ENCODE data around the gene VPS51.

The VPS51 gene

DNA sequence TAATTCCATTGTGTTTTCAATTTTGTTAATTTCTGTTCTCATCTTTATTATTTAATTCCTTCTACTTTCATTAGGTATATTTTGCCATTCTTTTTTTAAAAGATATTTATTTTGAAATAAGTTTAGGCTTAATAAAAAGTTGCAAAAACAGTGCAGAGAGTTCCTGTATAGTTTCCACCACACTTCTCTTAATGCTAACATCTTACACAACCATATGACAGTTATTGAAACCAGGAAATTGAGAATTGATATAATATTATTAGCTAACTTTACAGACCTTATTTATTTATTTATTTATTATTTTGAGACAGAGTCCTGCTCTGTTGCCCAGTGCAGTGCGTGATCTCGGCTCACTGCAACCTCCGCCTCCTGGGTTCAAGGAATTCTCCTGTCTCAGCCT lies 60.2 kb downstream of the VPS51 start:
- Histone ChIP-seq H3K4me1 (ENCODE audit: insufficient read depth, insufficient read length) (no peaks in the 10 kb centered on the region), H3K36me3 (ENCODE audit: insufficient read depth, insufficient read length, low read length) (no peaks in the 10 kb centered on the region)

DNA sequence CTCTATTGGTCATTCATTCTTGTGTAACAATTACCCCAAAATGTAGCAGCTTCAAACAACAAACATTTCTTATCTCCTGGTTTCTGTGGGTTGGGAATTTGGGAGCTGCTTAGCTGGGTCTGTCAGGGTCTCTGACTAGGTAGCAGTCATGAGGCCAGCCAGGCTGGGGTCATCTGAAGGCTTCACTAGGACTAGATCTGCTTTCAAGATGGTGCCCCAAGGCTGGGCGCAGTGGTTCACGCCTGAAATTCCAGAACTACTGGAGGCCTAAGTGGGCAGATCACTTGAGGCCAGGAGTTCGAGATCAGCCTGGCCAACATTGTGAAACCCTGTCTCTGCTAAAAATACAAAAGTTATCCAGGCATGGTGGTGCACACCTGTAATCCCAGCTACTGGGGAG lies 60.9 kb downstream of the VPS51 start:
- Histone ChIP-seq H3K4me1 (ENCODE audit: insufficient read depth, insufficient read length) (no peaks in the 10 kb centered on the region), H3K4me3 (ENCODE audit: insufficient read length, low read depth) (no peak overlapping the region), H3K9me3 (ENCODE audit: insufficient read depth, low read length) (no peaks in the 10 kb centered on the region), H3K27me3 (ENCODE audit: insufficient read depth, insufficient read length) (no peaks in the 10 kb centered on the region), H3K9ac (ENCODE audit: insufficient read length, low read depth) (no peak overlapping the region), H3K36me3 (ENCODE audit: insufficient read depth, insufficient read length, low read length) (no peaks in the 10 kb centered on the region)
- TF ChIP-seq ZNF274 (IDR thresholded peaks at IDR 0.05; ENCODE audit: low read depth, low read length) (no peak), YY1 (IDR thresholded peaks at IDR 0.05; ENCODE audit: insufficient read depth, insufficient read length) (no peak), SUZ12 (IDR thresholded peaks at IDR 0.05; ENCODE audit: extremely low read depth, insufficient read depth, insufficient read length) (no peak)
- DNase-seq (ENCODE audit: low read depth, low spot score) = no peak

More for the DNA sequence above, 60.2 kb downstream of the VPS51 start:
- no peak overlapping the region for H3K9ac ChIP-seq (ENCODE audit: insufficient read length, low read depth)
- DNase-seq (ENCODE audit: low read depth, low spot score) = no peak
- no peak overlapping the region for H3K4me3 ChIP-seq (ENCODE audit: insufficient read length, low read depth)
- no peaks in the 10 kb centered on the region for H3K9me3 ChIP-seq (ENCODE audit: insufficient read depth, low read length)
- H3K27me3 ChIP-seq (ENCODE audit: insufficient read depth, insufficient read length) = no peaks in the 10 kb centered on the region
- TF ChIP-seq YY1 (IDR thresholded peaks at IDR 0.05; ENCODE audit: insufficient read depth, insufficient read length) (no peak), ZNF274 (IDR thresholded peaks at IDR 0.05; ENCODE audit: low read depth, low read length) (no peak), SUZ12 (IDR thresholded peaks at IDR 0.05; ENCODE audit: extremely low read depth, insufficient read depth, insufficient read length) (no peak)

GRCh38 chr11:65157336-65157735 lies 61.3 kb downstream of the VPS51 start:
- H3K4me3 ChIP-seq (ENCODE audit: insufficient read length, low read depth) = no peak overlapping the region
- H3K36me3 ChIP-seq (ENCODE audit: insufficient read depth, insufficient read length, low read length) = no peaks in the 10 kb centered on the region
- no peaks in the 10 kb centered on the region for H3K9me3 ChIP-seq (ENCODE audit: insufficient read depth, low read length)
- TF ChIP-seq SUZ12 (IDR thresholded peaks at IDR 0.05; ENCODE audit: extremely low read depth, insufficient read depth, insufficient read length) (no peak), YY1 (IDR thresholded peaks at IDR 0.05; ENCODE audit: insufficient read depth, insufficient read length) (no peak), ZNF274 (IDR thresholded peaks at IDR 0.05; ENCODE audit: low read depth, low read length) (no peak)
- no peaks in the 10 kb centered on the region for H3K27me3 ChIP-seq (ENCODE audit: insufficient read depth, insufficient read length)
- H3K9ac ChIP-seq (ENCODE audit: insufficient read length, low read depth) = no peak overlapping the region
- no peak for DNase-seq (ENCODE audit: low read depth, low spot score)
- H3K4me1 ChIP-seq (ENCODE audit: insufficient read depth, insufficient read length) = no peaks in the 10 kb centered on the region

DNA sequence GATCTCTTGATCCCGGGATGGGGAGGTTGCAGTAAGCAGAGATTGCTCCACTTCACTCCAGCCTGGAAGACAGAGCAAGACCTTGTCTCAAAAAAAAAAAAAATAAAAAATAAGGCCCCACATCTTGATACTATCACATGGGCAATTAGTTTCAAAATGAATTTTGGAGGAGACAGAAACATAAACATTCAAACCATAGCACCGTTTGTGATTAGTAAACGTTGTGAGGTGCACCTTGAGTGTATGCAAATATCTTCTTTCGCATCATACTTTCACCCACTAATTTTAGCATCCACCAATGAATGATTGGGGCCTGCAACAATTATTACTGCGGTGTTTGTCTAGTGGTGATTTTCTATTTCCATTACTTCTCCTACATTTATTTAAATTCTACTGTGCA lies 63.0 kb downstream of the VPS51 start:
- TF ChIP-seq ZNF274 (IDR thresholded peaks at IDR 0.05; ENCODE audit: low read depth, low read length) (no peak), SUZ12 (IDR thresholded peaks at IDR 0.05; ENCODE audit: extremely low read depth, insufficient read depth, insufficient read length) (no peak), YY1 (IDR thresholded peaks at IDR 0.05; ENCODE audit: insufficient read depth, insufficient read length) (no peak)
- Histone ChIP-seq H3K9me3 (ENCODE audit: insufficient read depth, low read length) (no peaks in the 10 kb centered on the region), H3K9ac (ENCODE audit: insufficient read length, low read depth) (no peak overlapping the region), H3K4me1 (ENCODE audit: insufficient read depth, insufficient read length) (no peaks in the 10 kb centered on the region), H3K27me3 (ENCODE audit: insufficient read depth, insufficient read length) (no peaks in the 10 kb centered on the region), H3K4me3 (ENCODE audit: insufficient read length, low read depth) (no peak overlapping the region), H3K36me3 (ENCODE audit: insufficient read depth, insufficient read length, low read length) (no peaks in the 10 kb centered on the region)
- DNase-seq (ENCODE audit: low read depth, low spot score) = no peak

DNA sequence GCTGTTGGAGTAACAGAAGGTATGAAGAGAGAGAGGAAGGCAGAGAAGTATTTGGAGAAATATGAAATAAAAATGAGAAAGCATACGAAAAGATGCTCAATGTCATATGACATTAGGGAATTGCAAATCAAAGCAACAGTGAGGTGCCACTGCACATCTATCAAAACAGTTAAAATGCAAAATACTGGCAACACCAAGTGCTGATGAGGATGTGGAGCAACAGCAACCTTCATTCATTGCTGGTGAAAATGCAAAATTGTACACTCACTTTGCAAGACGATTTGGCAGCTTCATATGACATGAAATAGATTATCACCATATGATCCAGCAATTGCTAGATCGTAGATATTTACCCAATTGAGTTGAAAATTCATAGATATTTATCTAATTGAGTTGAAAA lies 64.6 kb downstream of the VPS51 start:
- no peak overlapping the region for H3K4me3 ChIP-seq (ENCODE audit: insufficient read length, low read depth)
- no peak for DNase-seq (ENCODE audit: low read depth, low spot score)
- no peaks in the 10 kb centered on the region for H3K36me3 ChIP-seq (ENCODE audit: insufficient read depth, insufficient read length, low read length)
- no peaks in the 10 kb centered on the region for H3K4me1 ChIP-seq (ENCODE audit: insufficient read depth, insufficient read length)
- no peak for TF ChIP-seq ZNF274 (IDR thresholded peaks at IDR 0.05; ENCODE audit: low read depth, low read length)
- TF ChIP-seq YY1 (IDR thresholded peaks at IDR 0.05; ENCODE audit: insufficient read depth, insufficient read length) = no peak
- no peak for TF ChIP-seq SUZ12 (IDR thresholded peaks at IDR 0.05; ENCODE audit: extremely low read depth, insufficient read depth, insufficient read length)
- no peaks in the 10 kb centered on the region for H3K9me3 ChIP-seq (ENCODE audit: insufficient read depth, low read length)
- no peak overlapping the region for H3K9ac ChIP-seq (ENCODE audit: insufficient read length, low read depth)
- H3K27me3 ChIP-seq (ENCODE audit: insufficient read depth, insufficient read length) = no peaks in the 10 kb centered on the region

All from NT2/D1 (cell line).